GM18502 (cell line): ENCODE results near the gene CYFIP2.
A peak's percentile ranks its signal among the peaks of the same experiment; 100 is the strongest.

Source experiments
- ATAC-seq: cut with Tn5 transposase; IDR thresholded peaks from one replicate; pipeline ENCODE4 v1.9.1; 2021; ENCODE audit warnings: mild to moderate bottlenecking; ENCODE audit not compliant: unreplicated experiment, poor library complexity

The CYFIP2 gene

DNA sequence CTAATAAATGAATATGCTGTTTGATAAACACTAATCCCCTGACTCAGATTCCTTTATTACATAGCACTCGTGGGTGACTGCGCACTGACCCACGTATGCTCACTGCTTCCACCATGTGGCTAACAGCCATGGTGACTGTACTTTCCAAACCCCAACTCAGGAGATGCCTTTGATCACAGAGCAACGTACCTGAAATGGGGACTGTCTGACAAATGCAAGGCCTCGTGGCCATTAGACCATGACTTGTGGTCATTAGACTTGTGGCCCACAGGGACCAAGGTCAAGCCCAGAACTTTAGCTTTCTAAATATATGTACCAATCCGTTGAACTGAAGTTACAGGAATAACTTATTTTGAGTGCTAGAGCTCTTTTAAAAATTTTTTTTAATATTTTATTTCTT lies 46.6 kb downstream of the CYFIP2 start:
- ATAC-seq = peak; percentile 78

DNA sequence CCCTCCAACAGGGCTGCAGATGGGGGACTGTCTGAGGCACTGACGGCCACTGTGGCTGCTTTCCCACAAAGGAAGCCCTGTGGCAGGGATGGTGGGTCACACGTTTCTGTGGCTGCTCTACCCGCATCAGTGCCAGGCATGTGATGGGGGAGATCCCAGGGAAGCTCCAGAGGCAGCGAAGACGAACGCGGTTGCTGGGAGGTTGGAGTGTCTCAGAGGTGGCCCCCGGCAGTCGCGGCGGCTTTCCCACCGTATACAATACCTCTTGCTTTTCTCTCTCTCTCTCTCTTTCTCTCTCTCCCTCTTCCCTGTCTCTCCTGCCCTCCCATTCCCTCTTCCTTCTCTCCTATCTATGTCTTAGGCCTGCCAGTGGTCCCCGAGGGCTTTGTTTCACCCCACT lies 56.7 kb downstream of the CYFIP2 start:
- no peak for ATAC-seq

DNA sequence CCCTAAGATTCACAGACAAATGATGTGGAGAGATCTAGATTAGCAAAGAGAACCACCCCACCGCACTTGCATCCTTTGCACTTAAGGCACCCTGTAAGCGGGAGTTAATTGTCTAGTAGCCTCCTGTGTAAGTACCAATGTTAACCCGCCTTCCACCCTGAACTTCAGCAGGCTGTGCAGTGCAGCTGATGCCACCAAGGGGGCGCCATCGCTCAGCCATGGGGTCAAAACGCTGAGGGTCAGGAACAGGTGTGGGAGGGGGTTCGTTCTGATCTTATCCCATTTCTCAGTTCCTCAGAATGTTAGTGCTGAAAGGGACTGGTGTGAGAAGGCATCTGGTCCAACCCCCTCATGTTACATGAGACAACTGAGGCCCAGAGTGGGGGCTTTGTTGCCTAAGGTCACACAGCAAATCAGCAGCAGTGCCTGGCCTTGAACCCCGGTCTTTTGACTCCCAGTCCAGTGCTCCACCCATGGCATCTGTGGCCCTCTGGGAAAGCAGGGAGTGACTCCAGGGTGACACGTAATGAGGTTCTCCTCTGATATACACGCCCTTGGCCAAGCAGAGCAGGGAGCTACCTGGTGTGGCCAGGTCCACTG lies 57.3 kb downstream of the CYFIP2 start:
- ATAC-seq = no peak

DNA sequence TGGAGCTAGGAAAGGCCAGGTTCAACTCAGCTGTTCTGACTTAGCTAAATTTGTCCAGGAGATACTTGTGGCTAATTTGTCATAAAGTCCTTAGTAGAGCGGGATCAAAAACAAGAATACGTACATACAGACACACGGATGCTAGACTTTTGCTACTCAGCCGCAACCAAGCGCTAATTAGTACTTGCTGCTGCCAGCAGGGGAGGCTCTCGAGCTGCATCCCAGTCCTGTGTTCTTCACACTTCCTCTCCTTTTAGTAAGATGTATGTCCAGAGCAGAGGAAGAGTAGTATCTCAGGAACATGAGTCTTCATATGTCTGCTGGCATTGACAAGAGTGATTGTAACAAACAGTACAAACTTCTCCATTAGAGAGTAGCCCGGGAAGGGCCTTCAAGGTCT lies 58.3 kb downstream of the CYFIP2 start:
- ATAC-seq = no peak

DNA sequence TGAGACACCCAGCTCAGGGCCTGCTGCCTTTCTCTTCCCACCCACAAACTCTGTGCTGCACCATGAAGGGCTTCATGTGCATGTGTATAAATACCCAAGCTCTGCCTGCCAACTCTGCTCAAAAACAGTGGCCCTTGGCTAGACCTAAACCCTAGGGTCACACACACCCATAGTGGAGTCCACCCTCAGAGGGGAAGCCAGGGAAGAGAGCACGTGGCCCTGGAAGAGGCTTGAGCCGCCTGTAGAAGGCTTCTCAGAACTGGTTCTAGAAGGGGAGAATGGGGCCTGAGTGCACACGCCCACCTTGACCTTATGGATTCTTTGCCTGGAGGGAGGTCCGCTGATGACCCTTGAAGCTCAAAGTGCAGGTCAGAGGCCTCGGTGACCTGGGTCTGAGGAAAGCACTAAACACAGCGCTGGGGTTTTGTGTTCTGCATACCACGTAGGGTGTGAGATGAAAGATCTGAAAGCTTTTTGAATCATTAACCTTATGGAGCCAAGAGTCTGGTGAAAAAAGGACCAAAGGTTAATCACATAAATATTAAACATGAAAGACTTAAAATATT lies 60.6 kb downstream of the CYFIP2 start:
- no peak for ATAC-seq

DNA sequence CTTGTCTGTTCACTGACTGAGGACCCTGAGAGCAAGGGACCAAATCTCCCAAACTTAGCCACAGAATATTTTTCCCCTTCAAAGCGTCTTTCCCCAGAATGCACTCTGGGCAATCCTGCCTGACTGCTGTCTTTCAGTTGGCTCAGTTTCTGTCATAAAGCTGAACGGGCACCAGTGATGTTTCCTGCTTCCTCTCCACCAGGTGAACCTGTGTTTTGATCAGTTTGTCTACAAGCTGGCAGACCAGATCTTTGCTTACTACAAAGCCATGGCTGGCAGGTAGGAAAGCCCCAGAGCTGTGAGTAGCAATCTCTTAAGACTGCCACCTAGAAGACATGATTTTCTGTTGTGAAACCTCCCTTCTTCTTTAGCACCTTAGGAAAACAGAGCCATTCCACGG lies 61.8 kb downstream of the CYFIP2 start:
- no peak for ATAC-seq

DNA sequence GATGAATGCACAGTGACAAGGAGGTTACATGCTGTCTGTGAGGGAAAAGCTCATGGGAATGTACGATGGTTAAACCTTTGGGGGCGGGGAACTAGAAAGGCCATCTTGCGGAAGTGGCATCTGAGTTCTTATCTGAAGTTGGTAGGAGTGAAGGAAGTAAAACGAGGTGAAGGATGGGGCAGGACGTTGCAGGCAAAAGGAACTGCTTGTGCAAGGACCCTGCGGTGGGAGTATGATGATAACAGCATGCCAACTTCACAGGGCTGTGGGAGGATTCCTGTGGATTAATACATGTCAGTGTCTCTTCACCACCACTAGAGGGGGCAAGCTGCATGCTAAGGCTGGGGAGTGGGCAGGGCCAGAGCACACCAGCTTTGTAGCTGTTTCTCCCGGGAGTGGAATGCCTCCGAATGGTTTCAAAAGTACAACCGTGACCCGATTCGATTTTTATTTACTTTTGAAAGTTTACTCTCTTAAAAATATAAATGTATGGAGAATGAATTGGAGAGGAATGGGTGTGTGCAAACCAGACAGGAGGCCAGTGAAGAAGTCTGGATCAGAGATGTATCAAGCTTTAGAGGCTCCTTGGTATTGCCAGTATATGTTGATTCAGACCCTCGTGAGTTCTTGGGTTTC lies 62.5 kb downstream of the CYFIP2 start:
- ATAC-seq = peak; percentile 98

DNA sequence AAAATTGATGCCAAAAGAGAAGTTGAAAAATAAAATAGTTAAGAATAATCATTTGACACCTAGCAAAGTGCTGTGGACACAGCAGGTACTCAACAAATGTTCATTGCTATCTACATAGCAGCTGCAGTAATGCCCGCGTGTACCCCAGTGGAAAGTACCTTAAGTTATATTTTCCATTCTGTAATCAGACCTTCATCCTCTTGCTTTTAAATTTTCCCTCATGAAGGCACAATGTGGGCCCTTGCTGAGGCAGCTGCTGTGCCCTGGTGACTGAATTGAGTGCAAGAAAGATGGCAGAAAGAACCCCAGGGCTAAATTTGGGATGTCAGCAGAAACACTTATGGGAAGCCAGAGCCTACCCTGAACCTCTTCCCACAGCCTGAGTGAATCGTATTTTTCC lies 65.9 kb downstream of the CYFIP2 start:
- no peak for ATAC-seq

DNA sequence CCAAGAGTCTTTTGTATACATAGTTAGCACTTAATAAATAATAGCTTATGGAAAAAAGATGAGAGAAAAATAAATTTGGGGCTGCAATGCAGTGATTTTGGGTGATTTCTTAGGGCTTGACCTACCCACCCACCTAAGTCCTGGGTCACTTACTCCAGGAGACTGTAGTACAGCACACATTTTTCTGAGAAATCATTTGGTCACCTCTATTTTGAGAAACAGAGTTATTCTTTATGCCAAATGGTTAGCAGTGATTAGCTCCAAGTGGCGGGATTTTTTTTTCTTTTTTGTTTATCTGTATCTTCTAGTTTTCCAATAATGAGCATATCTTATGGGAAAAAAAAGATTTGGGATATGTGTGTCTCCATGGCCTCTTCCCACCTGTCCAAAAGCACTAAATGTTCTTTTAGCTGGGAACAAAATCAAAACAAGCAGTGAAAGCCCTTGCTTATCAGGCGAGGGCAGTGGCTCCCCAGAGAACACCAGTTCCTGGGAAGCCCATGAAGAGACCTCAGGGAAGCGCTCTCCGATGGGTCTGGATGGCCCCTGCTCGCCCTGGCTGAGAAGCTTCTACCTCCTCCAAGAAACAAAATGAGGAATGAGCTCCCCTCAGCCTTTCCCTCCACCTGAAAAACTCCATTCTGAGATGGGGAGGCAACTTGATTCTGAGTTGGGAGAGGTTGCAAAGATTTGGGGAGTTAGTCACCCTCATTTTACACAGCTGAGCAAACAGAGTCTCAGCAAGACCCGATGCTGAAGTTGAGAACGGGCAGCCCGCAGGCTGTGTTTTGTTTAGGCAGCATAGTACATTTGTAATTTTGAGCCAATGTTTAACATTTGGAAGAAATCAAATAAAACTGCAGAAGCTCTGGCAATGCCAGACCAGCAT lies 69.9 kb downstream of the CYFIP2 start:
- no peak for ATAC-seq

DNA sequence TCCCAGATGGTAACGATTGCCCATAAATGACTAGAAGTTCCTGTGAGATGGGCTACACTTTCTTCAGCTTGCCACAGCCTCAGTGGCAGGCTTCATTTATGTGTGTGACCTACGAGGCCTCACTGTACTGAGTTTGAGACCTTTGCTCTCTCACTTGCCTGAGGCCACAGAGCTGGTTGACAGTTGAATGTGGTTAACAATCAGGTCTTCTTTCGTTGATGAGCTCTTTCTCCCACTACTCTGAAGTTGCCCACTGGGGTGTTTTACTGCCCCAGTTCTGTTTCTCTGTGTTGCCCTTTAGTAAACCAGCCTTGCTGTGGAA lies 70.5 kb downstream of the CYFIP2 start:
- no peak for ATAC-seq

DNA sequence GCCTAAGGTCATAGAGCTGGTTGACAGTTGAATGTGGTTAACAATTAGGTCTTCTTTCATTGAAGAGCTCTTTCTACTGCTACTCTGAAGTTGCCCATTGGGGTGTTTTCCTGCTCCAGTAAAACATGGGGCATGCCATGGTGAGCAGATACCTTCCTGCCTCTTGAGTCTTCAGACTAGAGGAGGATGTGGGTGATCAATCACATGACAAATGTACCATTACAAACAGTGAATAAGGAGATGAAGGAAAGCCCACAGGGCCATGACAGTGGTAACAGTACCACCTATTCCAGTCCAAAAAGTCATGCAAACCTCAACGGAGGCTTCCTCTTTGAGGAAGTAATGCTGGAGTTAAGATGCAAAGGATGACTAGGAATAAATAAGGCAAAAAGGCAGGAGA lies 73.5 kb downstream of the CYFIP2 start:
- ATAC-seq = no peak

DNA sequence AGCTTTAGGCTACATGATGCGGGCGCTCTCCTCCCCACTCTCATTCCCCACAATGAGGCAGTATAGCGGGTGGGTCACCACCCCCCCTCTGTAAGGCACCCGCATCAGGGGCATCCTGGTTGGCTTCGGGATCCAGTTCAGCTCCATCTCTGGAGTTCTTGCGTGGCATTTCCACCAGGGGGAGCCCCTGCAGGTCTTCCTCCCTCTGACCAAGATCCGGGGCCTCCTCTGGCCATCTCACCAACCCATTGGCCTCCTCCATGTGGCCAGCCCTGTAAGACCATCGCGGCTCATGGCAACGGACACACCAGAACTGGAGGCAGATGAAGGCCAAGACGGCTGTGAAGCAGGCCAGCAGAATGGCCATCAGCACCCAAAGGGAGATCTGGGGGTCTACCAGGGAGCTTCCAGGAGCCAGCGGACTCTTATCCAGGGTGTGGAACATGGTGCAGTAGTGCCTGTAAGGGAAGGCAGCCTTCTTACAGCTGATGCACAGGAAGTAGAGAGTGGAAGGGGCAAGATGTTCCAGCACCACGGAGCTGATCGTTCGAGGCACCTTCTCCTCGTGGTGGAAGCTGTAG lies 77.0 kb downstream of the CYFIP2 start:
- ATAC-seq = no peak

DNA sequence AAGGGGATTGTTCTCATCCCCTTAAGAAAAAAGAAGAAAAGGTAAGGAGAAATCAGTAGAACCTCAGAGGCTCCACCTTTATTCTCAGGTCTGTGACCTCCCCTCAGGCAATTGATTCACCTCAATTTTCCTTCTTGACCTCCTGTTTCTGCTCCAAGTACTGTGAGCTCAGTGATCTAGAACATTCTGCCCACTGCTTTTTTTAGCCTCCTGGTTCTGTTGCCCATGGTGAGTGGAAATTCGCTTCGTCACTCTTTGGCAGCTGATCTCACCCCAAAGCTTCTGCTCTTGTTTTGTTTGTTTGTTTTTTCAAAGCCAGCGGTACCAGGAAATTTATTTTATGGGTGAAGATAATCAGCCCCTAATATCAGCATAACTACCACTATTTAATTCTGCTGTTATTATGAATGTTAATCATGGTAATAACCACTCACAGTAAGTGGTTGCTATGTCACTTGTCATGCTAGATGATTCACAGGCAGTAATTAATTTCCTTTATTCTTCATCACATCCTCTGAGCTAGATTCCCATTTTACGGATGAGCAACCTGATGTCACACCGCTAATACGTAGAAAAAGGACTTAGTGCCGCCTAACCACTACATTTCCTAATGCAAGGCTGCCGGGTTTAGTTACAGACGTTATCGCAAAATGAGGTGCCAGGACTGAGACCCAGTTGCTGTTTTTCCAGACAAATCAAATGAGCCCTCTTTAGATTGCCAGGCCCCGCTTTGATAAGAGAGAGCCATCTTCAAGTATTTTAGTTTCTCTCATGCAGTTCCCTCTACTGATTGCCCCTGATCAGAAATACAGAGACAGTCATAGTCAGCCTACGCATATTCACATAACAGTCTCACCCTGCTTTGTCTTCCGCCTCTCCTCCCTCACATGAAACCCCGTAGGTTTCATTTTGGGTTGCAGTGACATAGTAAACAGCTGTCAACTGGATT lies 78.2 kb downstream of the CYFIP2 start:
- ATAC-seq = no peak

DNA sequence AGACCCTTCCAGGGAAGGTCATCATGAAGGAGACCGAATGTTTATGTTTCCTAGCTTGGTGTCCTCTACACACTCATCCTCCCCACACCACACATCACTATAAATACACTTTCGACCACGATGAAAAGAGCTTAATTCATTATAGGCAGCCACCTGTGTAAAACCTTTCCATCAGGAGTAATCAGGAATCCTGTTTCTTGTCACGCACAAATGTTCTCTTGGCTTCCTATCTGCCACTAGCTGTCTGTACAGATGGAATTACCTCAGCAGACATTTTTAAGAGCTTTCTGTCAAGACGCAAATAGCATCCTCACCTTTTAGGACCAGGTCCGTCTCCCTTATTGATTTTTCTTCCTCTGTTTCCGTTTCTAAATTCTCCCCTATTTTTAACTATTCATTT lies 79.1 kb downstream of the CYFIP2 start:
- ATAC-seq = no peak

DNA sequence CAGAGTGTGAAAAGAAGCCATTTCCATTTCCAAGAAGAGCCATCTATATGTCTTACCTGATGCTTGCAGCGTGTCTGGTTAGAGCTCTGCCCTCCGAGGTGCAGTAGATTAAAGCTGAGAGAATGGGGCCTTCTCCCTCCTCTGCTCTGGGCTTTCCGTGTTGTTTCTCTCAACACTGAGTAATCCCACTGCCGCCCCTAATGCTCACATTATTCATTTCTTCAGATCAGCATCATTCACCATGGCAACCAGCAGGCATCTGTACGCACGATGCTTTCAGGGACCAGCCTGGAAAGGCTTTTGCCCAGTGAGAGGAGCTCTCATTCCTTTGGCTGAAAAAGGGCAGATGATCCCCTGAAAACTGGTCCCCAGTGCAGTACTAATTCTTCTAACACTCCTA lies 79.6 kb downstream of the CYFIP2 start:
- no peak for ATAC-seq

DNA sequence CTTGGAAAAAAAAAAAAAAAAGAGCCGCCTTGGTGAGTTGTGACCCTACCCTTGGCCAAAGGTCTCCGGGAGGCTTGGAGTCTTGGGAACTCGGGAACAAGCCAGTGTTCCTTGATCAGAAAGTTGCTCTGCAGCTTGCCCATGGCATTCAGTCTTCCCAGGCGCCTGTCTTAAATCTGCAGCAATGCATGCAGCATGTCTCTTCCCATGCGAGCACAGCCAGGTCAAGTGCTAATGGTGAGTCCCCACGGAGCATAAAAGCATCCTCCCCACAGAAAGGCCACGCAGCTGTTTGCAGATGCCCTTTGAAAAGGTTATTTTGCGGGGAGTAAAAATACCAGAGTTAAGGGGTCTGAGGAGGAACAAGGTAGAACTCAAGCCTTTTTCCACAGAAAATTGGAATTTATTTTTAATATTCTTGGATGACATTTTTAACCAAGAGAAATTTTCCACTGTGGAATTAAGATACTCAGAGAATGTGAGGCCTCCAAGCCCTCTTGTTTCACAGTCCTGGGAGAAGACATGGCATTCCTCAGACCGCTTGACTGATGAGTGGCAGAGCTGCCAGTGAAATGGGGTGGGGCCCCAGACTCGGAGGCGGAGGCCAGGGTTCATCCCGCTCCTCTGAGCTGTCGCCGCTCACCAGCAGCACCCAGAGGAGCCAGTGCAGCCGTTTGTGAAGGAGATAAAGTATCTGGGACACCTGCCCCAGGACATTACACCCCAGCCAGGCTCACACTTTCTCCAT lies 81.6 kb downstream of the CYFIP2 start:
- no peak for ATAC-seq

DNA sequence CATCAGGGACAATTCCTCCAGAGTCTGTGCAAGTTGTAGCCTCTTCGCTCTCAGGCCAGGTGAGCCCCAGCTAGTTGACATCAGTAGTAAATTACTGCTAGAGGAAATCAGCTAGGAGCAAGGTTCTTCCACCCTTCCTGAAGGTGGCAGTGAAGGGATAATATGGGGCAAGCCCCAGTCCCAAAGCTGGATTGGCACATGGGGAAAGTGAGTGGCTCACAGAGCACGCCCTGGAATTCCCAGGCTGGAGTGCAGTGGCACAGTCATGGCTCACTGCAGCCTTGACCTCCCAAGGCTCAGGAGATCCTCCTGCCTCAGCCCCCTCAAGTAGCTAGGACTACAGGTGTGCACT lies 82.1 kb downstream of the CYFIP2 start:
- ATAC-seq = no peak

DNA sequence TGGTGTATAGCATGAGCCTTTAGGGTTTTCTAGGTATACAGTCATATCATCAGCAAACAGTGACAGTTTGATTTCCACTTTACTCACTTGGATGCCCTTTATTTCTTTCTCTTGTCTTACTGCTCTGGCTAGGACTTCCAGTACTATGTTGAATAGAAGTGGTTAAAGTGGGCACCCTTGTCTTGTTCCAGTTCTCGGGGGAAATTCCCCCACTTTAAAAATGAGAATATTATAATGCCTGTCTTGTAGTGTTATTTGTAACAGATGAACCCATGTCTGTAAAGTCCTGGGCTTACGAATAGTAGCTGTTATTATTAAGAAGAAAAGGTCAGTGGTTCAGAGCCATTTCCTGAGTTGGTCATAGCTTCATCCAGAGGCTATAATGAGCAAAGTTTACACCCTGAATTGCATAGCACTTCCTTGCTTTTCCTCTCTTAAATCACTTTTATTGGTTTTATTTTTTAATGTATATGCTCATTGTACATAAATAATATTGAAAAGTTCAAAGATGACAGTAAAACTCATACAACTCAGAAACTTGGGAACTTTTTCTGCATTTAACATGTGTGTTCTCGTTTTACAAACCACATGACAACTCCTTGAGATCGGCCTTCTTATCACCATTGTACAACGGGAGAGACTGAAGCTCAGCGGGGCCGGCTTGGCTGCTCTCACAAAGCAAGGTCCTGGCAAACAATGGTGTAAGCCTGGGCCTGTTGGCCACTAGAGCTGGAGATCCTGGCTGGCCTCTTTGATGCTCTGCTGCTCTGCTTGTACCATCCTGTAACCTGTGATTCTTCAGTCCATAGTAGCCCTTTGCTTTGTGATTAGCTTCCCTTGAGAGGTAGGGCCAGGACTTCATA lies 85.2 kb downstream of the CYFIP2 start:
- ATAC-seq = peak; percentile 69

DNA sequence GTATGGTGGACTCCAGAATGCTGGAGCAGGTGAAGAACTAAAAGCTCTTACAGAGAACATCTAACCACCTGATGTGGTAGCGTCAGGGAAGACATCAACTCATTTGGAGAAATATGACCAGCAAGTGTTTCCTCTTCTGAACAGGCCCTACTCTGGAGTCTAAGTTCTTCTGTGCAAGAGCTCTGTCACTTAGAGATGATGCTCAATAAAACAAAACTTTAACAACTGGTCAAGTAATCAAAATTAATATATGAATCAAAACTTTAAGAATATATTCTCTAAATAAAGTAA lies 85.8 kb downstream of the CYFIP2 start:
- no peak for ATAC-seq
